ENCODE data around the gene WWOX.
A peak's percentile ranks its signal among the peaks of the same experiment; 100 is the strongest.

The WWOX gene

GRCh38 chr16:78461496-78462287 is 362.2 kb downstream of the WWOX start:
- in situ Hi-C loops (cut with MboI; ENCODE audit: low pct_unique_long_range_greater_than_20kb, low sequenced_read_pairs), result no loop called here
- DNase-seq, result no peak

- DNase-seq, result no peak
These were observed 363.1 kb downstream of the WWOX start for GRCh38 chr16:78462288-78463208.

DNA sequence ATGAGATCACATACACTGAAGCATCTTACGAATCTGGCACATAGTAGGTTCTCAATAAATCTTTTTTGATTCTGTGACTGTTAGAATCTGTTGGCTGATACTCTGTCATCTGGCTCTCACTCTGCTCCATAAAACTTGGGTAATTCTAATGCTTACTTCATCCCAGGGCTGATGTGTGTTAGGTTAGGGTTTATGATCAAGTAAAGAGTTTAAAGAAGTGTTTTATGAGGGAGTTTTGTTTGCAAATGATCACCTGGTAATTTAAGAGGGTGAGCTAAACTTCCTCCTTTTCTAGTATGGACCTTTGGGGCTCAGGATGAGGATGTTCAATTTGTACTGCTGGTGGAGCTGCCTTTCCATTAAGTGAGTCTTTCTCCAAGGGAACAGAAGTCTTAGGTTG is 364.1 kb downstream of the WWOX start:
- DNase-seq, result no peak
- in situ Hi-C loops (cut with MboI; ENCODE audit: low pct_unique_long_range_greater_than_20kb, low sequenced_read_pairs), result no loop called here

More at GRCh38 chr16:78462288-78463208, 363.1 kb downstream of the WWOX start:
- in situ Hi-C loops (cut with MboI; ENCODE audit: low pct_unique_long_range_greater_than_20kb, low sequenced_read_pairs), result no loop called here

DNA sequence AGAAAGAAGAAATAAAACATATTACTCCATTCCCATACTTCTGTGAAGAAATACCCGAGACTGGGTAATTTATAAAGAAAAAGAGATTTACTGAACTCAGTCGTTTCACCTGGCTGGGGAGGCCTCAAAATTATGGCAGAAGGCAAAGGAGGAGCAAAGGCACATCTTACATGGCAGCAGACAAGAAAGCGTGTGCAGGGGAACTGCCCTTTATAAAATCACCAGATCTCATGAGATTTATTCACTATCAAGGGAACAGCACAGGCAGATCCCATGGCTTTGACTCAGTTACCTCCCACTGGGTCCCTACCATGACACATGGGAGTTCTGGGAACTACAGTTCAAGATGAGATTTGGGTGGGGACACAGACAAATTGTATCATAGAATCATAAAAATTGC is 365.4 kb downstream of the WWOX start:
- in situ Hi-C loops (cut with MboI; ENCODE audit: low pct_unique_long_range_greater_than_20kb, low sequenced_read_pairs), result no loop called here
- DNase-seq, result no peak

- DNase-seq, result no peak
- in situ Hi-C loops (cut with MboI; ENCODE audit: low pct_unique_long_range_greater_than_20kb, low sequenced_read_pairs), result no loop called here
These were observed 366.3 kb downstream of the WWOX start for GRCh38 chr16:78465730-78466129.

DNA sequence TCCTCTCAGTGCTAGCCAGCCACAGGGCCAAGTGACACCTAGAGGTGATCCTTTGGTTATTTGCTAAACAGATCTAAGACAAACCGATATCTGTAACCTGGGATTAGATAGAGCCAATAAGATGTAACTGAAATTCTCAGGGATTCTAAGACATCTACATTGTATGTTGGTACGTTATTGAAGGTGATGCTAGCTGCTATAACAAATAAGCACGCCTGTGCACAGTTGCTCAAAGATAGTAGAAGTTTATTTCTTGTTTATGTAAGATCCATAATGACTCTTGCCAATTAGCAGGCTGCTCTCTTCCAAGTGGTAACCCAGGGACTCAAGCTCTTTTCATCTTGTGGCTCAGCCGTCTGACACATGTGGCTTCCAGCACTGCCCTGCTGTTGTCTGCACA is 370.3 kb downstream of the WWOX start:
- in situ Hi-C loops (cut with MboI; ENCODE audit: low pct_unique_long_range_greater_than_20kb, low sequenced_read_pairs), result no loop called here
- DNase-seq, result no peak

- no peak for DNase-seq
- in situ Hi-C loops (cut with MboI; ENCODE audit: low pct_unique_long_range_greater_than_20kb, low sequenced_read_pairs), result no loop called here
These were observed 373.7 kb downstream of the WWOX start for GRCh38 chr16:78473031-78473699.

GRCh38 chr16:78474762-78475161 is 375.3 kb downstream of the WWOX start:
- DNase-seq, result no peak
- in situ Hi-C loops (cut with MboI; ENCODE audit: low pct_unique_long_range_greater_than_20kb, low sequenced_read_pairs), result no loop called here

- DNase-seq, result no peak
- in situ Hi-C loops (cut with MboI; ENCODE audit: low pct_unique_long_range_greater_than_20kb, low sequenced_read_pairs), result no loop called here
These were observed 377.2 kb downstream of the WWOX start for GRCh38 chr16:78476615-78477014.

DNA sequence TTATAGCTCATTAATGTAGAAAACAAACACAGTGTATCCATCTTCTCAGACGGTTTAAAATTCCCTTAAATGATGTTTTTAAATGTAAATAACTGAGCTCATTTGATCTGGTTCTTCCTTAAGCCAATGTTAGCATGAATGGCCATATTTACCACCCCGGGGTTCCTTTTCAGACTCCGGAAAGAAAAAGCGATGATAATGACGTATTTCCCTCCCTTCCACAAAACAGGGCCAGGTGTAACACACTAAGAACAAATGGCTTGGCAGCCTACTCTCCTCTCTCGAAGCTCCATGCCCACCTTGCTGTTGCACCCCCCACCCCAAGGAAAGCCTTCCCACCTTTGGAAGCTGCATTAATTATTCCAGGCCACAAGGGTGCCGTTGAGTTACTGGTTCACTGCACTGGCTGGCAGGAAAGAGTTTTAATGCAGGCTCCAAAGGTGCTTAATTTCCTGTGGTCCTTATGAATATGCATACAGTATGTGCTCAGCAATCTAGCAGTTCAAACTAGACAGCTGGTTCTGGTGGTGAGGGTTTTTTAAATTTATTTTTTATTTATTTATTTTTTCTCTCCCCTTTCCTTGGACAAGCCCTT is 378.9 kb downstream of the WWOX start:
- in situ Hi-C loops (cut with MboI; ENCODE audit: low pct_unique_long_range_greater_than_20kb, low sequenced_read_pairs), result no loop called here
- peak; percentile 12 for DNase-seq

DNA sequence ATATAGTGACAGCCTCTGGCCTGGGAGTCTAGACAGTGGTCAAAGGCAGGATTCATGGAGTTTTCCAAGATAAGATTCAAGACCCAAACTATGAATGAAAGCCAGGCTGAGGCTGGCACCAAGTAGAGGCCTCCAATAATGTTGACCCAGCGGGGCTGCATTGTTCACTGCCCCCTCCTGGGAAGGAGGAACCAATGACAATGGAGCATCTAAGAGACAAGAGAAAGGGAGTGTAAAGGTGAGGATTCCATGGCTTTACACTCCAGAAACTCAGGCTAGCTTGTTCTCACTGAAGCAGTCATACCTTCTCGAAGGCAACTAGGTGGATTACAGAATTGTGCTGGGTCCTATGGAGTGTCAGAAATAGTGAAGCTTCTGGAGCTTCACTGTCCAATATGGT is 380.3 kb downstream of the WWOX start:
- in situ Hi-C loops (cut with MboI; ENCODE audit: low pct_unique_long_range_greater_than_20kb, low sequenced_read_pairs), result no loop called here
- no peak for DNase-seq

DNA sequence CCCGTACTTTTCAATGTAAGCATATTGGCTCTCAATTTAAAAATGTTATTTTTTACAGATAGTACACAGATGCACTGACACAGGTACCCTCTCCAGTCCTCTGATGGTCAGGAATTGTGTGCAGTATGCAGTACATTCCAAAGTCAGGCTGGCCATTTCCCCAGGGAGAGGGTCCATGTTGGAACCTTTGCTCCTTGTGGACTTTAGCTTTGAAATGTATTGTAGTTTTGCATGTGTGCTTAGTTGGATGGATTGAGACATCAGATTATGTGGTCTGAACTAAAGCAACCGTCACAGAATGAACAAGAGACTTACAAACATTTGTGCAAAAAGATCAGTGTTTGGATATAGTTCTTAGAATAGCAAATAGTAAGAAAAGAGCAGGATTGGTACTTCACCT is 381.1 kb downstream of the WWOX start:
- in situ Hi-C loops (cut with MboI; ENCODE audit: low pct_unique_long_range_greater_than_20kb, low sequenced_read_pairs), result no loop called here
- no peak for DNase-seq

GRCh38 chr16:78483124-78483992 is 383.9 kb downstream of the WWOX start:
- in situ Hi-C loops (cut with MboI; ENCODE audit: low pct_unique_long_range_greater_than_20kb, low sequenced_read_pairs), result no loop called here
- DNase-seq, result no peak

- DNase-seq, result no peak
- in situ Hi-C loops (cut with MboI; ENCODE audit: low pct_unique_long_range_greater_than_20kb, low sequenced_read_pairs), result no loop called here
These were observed 385.1 kb downstream of the WWOX start for GRCh38 chr16:78484509-78485058.

DNA sequence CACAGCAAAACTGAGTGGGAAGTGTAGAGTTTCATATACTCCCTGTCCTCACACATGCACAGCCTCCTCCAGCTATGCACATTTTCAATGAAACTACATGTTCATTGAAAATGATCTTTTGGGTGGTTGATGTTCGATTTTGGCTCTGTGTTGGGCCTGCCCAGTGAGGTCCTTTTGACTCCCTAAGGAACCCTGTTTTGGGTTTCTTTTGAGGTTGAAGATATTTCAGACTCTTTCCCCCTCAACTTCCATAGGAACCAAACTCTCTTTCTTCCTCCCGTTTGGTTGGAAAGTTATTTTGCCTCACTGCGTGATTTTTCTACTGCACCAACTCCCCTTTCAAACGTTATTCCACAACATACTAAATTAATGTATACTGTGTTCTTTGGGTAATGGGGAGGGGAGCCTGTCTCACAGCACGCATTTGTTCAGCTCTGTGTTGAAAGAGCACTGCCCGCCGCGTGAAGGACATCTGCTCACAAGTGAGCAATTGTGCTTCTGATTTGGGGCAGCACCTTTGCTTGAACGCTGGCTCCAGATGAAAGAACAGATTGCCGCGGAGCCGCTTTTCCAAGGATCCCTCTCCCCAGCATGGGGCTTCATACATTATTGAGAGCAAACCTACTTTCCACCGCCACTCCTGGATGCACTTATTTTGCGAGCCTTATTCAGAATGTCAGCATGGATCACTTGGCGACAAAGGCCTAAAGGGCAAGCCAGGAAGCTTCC is 385.9 kb downstream of the WWOX start:
- in situ Hi-C loops (cut with MboI; ENCODE audit: low pct_unique_long_range_greater_than_20kb, low sequenced_read_pairs), result no loop called here

DNA sequence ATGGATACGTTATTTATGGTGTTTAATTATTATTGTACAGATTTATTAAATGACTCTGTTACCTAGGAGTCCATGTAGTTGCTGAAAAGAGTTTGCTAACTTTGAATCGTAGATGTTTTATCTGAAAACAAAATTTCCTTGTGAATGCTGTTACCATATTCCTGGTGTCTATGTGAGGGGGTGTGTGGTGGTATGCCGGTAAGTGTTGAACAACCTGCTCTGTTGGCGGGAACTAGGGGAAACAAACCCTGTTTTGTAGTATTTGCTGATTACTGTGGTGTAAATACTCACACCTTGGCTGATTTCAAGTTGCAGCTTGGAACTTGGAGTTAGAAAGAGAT is 386.4 kb downstream of the WWOX start:
- no peak for DNase-seq
- in situ Hi-C loops (cut with MboI; ENCODE audit: low pct_unique_long_range_greater_than_20kb, low sequenced_read_pairs), result no loop called here

More for the DNA sequence above, 385.9 kb downstream of the WWOX start:
- no peak for DNase-seq

DNA sequence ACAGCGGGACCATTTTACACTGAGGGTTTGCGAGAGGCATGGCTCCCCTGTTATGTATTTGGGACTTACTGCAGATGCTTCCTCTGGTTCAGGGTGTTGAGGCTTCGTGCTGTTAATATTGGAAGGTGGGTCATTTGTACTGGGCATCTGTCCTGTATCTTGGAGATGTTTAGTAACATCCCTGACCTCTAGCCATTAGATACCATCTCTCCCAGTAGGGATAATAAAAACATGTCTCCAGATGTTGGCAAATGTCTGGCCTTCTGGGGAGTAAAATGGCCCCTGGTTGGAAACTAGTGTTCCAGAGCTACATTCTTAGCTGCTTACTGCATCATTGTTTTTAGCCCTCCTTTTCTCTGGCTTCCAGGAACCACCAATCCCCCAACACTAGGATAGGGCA is 388.0 kb downstream of the WWOX start:
- in situ Hi-C loops (cut with MboI; ENCODE audit: low pct_unique_long_range_greater_than_20kb, low sequenced_read_pairs), result no loop called here
- no peak for DNase-seq

DNA sequence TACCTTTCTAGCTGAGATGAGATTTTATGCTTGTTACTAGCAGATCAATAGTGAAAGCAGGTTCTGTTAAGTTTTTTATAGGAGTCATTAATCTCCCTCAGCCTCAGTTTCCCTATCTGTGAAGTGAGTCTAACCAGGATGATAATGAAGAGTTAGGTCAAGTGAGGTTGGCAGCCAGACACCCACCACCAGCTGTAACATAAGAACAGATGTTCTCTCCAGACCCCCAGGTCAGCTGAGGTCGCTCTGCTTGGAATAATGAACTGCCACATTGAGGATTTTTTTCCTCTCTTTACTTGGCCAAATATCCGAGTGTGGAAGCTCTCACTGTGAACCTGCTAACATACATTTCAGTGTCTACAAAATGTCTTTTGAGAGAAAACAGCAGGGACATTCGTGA is 389.6 kb downstream of the WWOX start:
- DNase-seq, result no peak

More for the DNA sequence above, 389.6 kb downstream of the WWOX start:
- in situ Hi-C loops (cut with MboI; ENCODE audit: low pct_unique_long_range_greater_than_20kb, low sequenced_read_pairs), result no loop called here
